CD4-positive, alpha-beta T cell treated with Interleukin-15 for 1 hour (primary cell): Measurements from ENCODE around the gene KRTAP1-1.
"Not testable (repeated sequence)": the region's sequence is repeated elsewhere in the genome, so short reads cannot be mapped to it uniquely, and the experiment has no call there.

ENCODE experiments used
- DNase-seq: peaks from one replicate; pipeline ENCODE4 v3.0.0-alpha.2; 2020

Gene KRTAP1-1

GRCh38 chr17:41040783-41041571, at the start of gene KRTAP1-1:
TSS of gene KRTAP1-1 (minus strand) at chr17:41041450. CDS start at chr17:41041397, 53 bp downstream.
- not testable (repeated sequence) for DNase-seq

GRCh38 chr17:41088760-41089352, 47.6 kb upstream of the KRTAP1-1 start:
- DNase-seq, result not testable (repeated sequence)

- not testable (repeated sequence) for DNase-seq
Observed at GRCh38 chr17:41084100-41084856, 43.0 kb upstream of the KRTAP1-1 start, which contains the start of gene KRTAP4-7. TSS of gene KRTAP4-7 (plus strand) at chr17:41084150. CDS start at chr17:41084207, 57 bp downstream.

GRCh38 chr17:41083427-41083826, 42.2 kb upstream of the KRTAP1-1 start:
- DNase-seq, result not testable (repeated sequence)

GRCh38 chr17:41082626-41083025, 41.4 kb upstream of the KRTAP1-1 start:
- DNase-seq, result no peak

GRCh38 chr17:41076788-41077187, 35.5 kb upstream of the KRTAP1-1 start:
- DNase-seq, result no peak

GRCh38 chr17:41073676-41074075, 32.4 kb upstream of the KRTAP1-1 start:
- no peak for DNase-seq

- no peak for DNase-seq
Observed at GRCh38 chr17:41071606-41072360, 30.5 kb upstream of the KRTAP1-1 start.

GRCh38 chr17:41069031-41069430, 27.8 kb upstream of the KRTAP1-1 start:
- DNase-seq, result no peak

GRCh38 chr17:41067281-41067680, 26.0 kb upstream of the KRTAP1-1 start:
- no peak for DNase-seq

GRCh38 chr17:41065829-41066624, 24.8 kb upstream of the KRTAP1-1 start, which contains the start of gene KRTAP2-4:
TSS of gene KRTAP2-4 (minus strand) at chr17:41065879. CDS start at chr17:41065845, 34 bp downstream.
- DNase-seq, result no peak

- DNase-seq, result not testable (repeated sequence)
Observed at GRCh38 chr17:41065016-41065689, 23.9 kb upstream of the KRTAP1-1 start.

GRCh38 chr17:41064301-41064700, 23.1 kb upstream of the KRTAP1-1 start:
- no peak for DNase-seq

- no peak for DNase-seq
Observed at GRCh38 chr17:41063449-41063848, 22.2 kb upstream of the KRTAP1-1 start.

- no peak for DNase-seq
Observed at GRCh38 chr17:41061964-41062363, 20.7 kb upstream of the KRTAP1-1 start.

- DNase-seq, result no peak
Observed at GRCh38 chr17:41060052-41060604, 18.9 kb upstream of the KRTAP1-1 start, which contains the start of gene KRTAP2-3. TSS of gene KRTAP2-3 (minus strand) at chr17:41060114. CDS start at chr17:41060050, 64 bp downstream.

- not testable (repeated sequence) for DNase-seq
Observed at GRCh38 chr17:41059276-41060051, 18.2 kb upstream of the KRTAP1-1 start.

GRCh38 chr17:41058741-41059140, 17.5 kb upstream of the KRTAP1-1 start:
- DNase-seq, result no peak

- DNase-seq, result no peak
Observed at GRCh38 chr17:41057547-41057946, 16.3 kb upstream of the KRTAP1-1 start.

- DNase-seq, result not testable (repeated sequence)
Observed at GRCh38 chr17:41055130-41055529, 13.9 kb upstream of the KRTAP1-1 start, which contains the start of gene KRTAP2-2. TSS of gene KRTAP2-2 (minus strand) at chr17:41055230. CDS start at chr17:41055211, 19 bp downstream.
